Measurements from ENCODE around the gene PPA1.

DNA sequence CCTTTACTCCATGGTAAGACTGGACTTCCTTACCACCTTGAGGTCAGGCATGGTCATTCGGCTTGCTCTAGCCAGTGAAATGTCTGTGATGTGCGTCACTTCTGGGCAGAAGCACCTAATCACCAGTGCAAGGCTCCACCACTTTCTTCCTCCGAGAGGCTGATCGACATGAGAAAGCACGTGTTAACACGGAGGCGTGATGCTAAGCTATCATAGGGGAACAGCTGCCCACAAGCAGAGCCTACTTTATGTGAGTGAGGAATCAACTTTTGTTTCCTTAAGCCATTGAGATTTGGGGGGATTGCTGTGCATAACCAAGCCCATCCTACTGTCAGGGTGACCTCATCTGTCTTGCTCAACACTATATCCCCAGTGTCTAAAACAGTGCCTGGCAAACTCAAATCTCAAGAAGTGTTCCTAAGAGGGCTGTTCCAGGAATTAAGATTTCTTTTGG is 39.8 kb downstream of the PPA1 start:
- TF ChIP-seq POLR2AphosphoS5 (IDR thresholded peaks at IDR 0.05; ENCODE audit: borderline replicate concordance, low read depth, low read length) (no peak; the same call in 1 of the 2 replicates), EZH2 (IDR thresholded peaks at IDR 0.05) (no peak)
